GM12878 (cell line): Measurements from ENCODE around the gene ARAP1. TPM values are rescaled to one million over a fixed set of nuclear protein-coding genes. Genes with fewer than 3 reads are reported as not detected.

Source experiments
- ATAC-seq: fragments of 200-7000 bp; cut with Tn5 transposase; 3 replicates; pipeline ENCODE4 v1.9.1; 2020; ENCODE audit warnings: mild to moderate bottlenecking, moderate library complexity
- BruUV-seq: library from RNA; stranded (reverse); fragments of 400-500 nt; replicated peaks from 2 replicates; lab custom pipeline; 2021; lab: Mats Ljungman, UMichigan
- CTCF ChIA-PET: fragments of 300-600 bp; sonication (Branson Sonifier 250); formaldehyde crosslinking; extraction: SDS; loops from one replicate; lab custom pipeline; 2021; ENCODE audit warnings: inconsistent platforms; lab: Yijun Ruan, JAX
- POLR2A ChIA-PET: fragments of 350-600 bp; formaldehyde crosslinking; extraction: SDS; loops from one replicate; lab custom pipeline; 2021; ENCODE audit warnings: inconsistent platforms; lab: Charles Lee
- RAD21 ChIA-PET: fragments of 300-600 bp; sonication (Branson Sonifier 250); formaldehyde crosslinking; loops from one replicate; lab custom pipeline; 2023; ENCODE audit warnings: antibody characterized with exemption; ENCODE audit not compliant: unreplicated experiment; lab: Charles Lee
- SMC1A ChIA-PET: fragments of 300-600 bp; sonication (Branson Sonifier 250); formaldehyde crosslinking; loops from one replicate; lab custom pipeline; 2023; ENCODE audit not compliant: unreplicated experiment, uncharacterized antibody; lab: Charles Lee
- DNase-seq: peaks from one replicate; pipeline ENCODE4 v3.0.0-alpha.2; 2011; ENCODE audit warnings: low read depth, low spot score
- FAIRE-seq: peaks from 3 replicates; lab custom pipeline; 2011; peaks lifted over from hg19 to GRCh38; lab: Jason Lieb, UNC
- H2AFZ ChIP-seq: 2 replicates; pipeline ENCODE4 v1.6.0; 2011; ENCODE audit warnings: low read depth, low read length, control low read depth; ENCODE audit not compliant: control insufficient read depth
- H3K27ac ChIP-seq: 2 replicates; pipeline ENCODE4 v1.5.1; 2011; ENCODE audit warnings: control low read depth; ENCODE audit not compliant: control insufficient read depth, insufficient read depth
- H3K27me3 ChIP-seq, 2 experiments: replicated peaks in 1 of 2; 2 replicates each; pipeline versions ENCODE4 v1.6.0 to v1.6.1; 2011; ENCODE audit warnings: low read length in 1 of 2; ENCODE audit not compliant: control insufficient read depth in 2 of 2, insufficient read depth in 2 of 2
- H3K36me3 ChIP-seq, 2 experiments: 2 replicates each; pipeline ENCODE4 v1.5.1; 2011; ENCODE audit warnings: low read length in 1 of 2; ENCODE audit not compliant: control insufficient read depth in 2 of 2, insufficient read depth in 2 of 2
- H3K4me1 ChIP-seq: 2 replicates; pipeline ENCODE4 v1.6.1; 2011; ENCODE audit warnings: mild to moderate bottlenecking, low read length, moderate library complexity, mixed read lengths; ENCODE audit not compliant: control insufficient read depth, insufficient read depth
- H3K4me2 ChIP-seq: 2 replicates; pipeline ENCODE4 v1.6.0; 2011; ENCODE audit warnings: control low read depth; ENCODE audit not compliant: control insufficient read depth, insufficient read depth
- H3K4me3 ChIP-seq: fragments of 200-600 bp; sonication (generic); 2 replicates; pipeline ENCODE4 v1.5.1; 2016
- H3K79me2 ChIP-seq: 2 replicates; pipeline ENCODE4 v1.6.0; 2011; ENCODE audit warnings: low read length; ENCODE audit not compliant: control insufficient read depth, insufficient read depth
- H3K9ac ChIP-seq: 2 replicates; pipeline ENCODE4 v1.8.0; 2011; ENCODE audit warnings: low read length, control low read depth, mixed read lengths; ENCODE audit not compliant: control insufficient read depth, insufficient read depth
- H3K9me3 ChIP-seq: replicated peaks from 3 replicates; pipeline ENCODE4 v1.5.1; 2011; ENCODE audit warnings: mild to moderate bottlenecking, low read length; ENCODE audit not compliant: control insufficient read depth, insufficient read depth
- H4K20me1 ChIP-seq: 2 replicates; pipeline ENCODE4 v1.6.0; 2011; ENCODE audit not compliant: control insufficient read depth, insufficient read depth
- BCL11A ChIP-seq: IDR thresholded peaks from 2 replicates; pipeline ENCODE4 v1.6.1; 2011; ENCODE audit warnings: low read depth, low read length
- BHLHE40 ChIP-seq, 2 experiments: fragments of 450-650 bp in 1 of 2; IDR thresholded peaks; 2 replicates each; pipeline ENCODE4 v1.6.1; 2011 to 2017; ENCODE audit warnings: low read depth in 2 of 2, borderline replicate concordance in 1 of 2, improper control_type of control experiment in 1 of 2, low read length in 1 of 2, mild to moderate bottlenecking in 1 of 2
- BMI1 ChIP-seq: fragments of 450-650 bp; IDR thresholded peaks from 2 replicates; pipeline ENCODE4 v1.6.1; 2016; ENCODE audit warnings: mild to moderate bottlenecking, moderate library complexity, borderline replicate concordance
- FOXK2 ChIP-seq: fragments of 450-650 bp; IDR thresholded peaks from 2 replicates; pipeline ENCODE4 v1.6.1; 2017; ENCODE audit warnings: mild to moderate bottlenecking, moderate library complexity
- IKZF1 ChIP-seq: fragments of 450-650 bp; conservative IDR thresholded peaks from 2 replicates; pipeline ENCODE4 v1.6.1; 2017; ENCODE audit warnings: antibody characterized with exemption, mild to moderate bottlenecking
- MEF2A ChIP-seq: IDR thresholded peaks from 2 replicates; pipeline ENCODE4 v1.6.1; 2011; ENCODE audit warnings: low read depth, mild to moderate bottlenecking, low read length, moderate library complexity; ENCODE audit not compliant: insufficient read depth
- NFYB ChIP-seq: IDR thresholded peaks from 2 replicates; pipeline ENCODE4 v1.6.1; 2011; ENCODE audit warnings: low read depth, mild to moderate bottlenecking, low read length, improper control_type of control experiment, moderate library complexity; ENCODE audit not compliant: insufficient read depth
- RAD21 ChIP-seq: IDR thresholded peaks from 2 replicates; pipeline ENCODE4 v1.6.1; 2011; ENCODE audit warnings: mild to moderate bottlenecking, low read depth, low read length, moderate library complexity; ENCODE audit not compliant: insufficient read depth
- SIN3A ChIP-seq: IDR thresholded peaks from 2 replicates; pipeline ENCODE4 v1.6.1; 2012; ENCODE audit warnings: low read depth, low read length, improper control_type of control experiment
- ZNF622 ChIP-seq: fragments of 450-650 bp; IDR thresholded peaks from 2 replicates; pipeline ENCODE4 v1.6.1; 2017; ENCODE audit warnings: mild to moderate bottlenecking, inconsistent platforms
- WGBS: methylation state at CpG from one replicate; pipeline ENCODE4 v1.1.6; 2016; ENCODE audit warnings: low lambda C conversion rate; ENCODE audit not compliant: insufficient replicate concordance, insufficient coverage; ENCODE audit errors: missing lambda C conversion rate; 5-methylcytosine and 5-hydroxymethylcytosine counted together
- in situ Hi-C: fragments of 300-500 bp; cut with MboI; formaldehyde crosslinking; loops from 9 replicates; pipeline ENCODE4 v1.14.3; 2018; ENCODE audit warnings: mixed read lengths
- intact Hi-C: fragments of 100-400 bp; cut with micrococcal nuclease; formaldehyde crosslinking; loops from one replicate; pipeline ENCODE4 v1.14.2; 2022; ENCODE audit not compliant: unreplicated experiment
- polyA plus RNA-seq, 11 experiments: library from polyadenylated mRNA; depleted of rRNA in 4 of 11; unstranded in 6 of 11; stranded (reverse) in 5 of 11; fragments of >200 nt; fragmentation: Nextera tagmentation in 4 of 11; fragmentation: Illumina TruSeq in 1 of 11; extraction: Ambion mirVana in 4 of 11; extraction: Trizol in 1 of 11; gene quantifications; 1 replicate in 1 of 11; 2 replicates in 10 of 11; pipeline versions ENCODE4 v1.2.1 to v1.2.3, GENCODE V29; 2011 to 2016; ENCODE audit warnings: inconsistent platforms in 2 of 11, missing spikeins in 2 of 11, low read depth in 1 of 11
- total RNA-seq, 4 experiments: library from RNA; depleted of rRNA in 3 of 4; stranded (reverse); fragments of >200 nt in 3 of 4; fragmentation: Illumina TruSeq in 1 of 4; extraction: Trizol in 1 of 4; gene quantifications; 2 replicates each; pipeline versions ENCODE4 v1.2.1 to v1.2.3, GENCODE V29; 2013 to 2021
- TF ChIP-seq, protein P1 (sequence below): fragments of 450-650 bp; IDR thresholded peaks from 2 replicates; pipeline ENCODE4 v1.6.1; 2017; ENCODE audit warnings: antibody characterized with exemption, mild to moderate bottlenecking, moderate library complexity

The ARAP1 gene
- total and polyA plus RNA-seq, 10 of the 15 experiments (the other 5 are each of a cell fraction or from before 2014, with no cell fraction given) = 0.55 to 102 (median 51.0) TPM

DNA sequence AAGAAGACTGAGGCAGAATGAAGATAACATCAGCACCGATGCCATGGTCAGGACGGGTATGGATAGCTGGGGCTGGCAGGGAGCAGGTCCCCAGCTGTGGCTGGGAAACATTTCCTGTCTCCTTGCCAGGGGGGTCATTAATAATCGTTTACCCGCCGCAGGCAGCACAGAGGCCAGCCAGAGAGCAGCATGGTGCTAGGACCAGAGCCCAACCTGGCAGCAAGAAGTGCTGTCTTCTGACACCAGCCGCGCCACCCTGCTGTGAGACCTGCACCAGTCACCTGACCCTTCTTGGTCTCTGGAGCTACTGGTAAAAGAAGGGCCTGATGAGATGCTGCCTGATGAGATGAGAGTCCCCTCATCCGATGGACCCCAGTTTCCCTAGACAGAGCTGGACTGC lies 114.3 kb downstream of the ARAP1 start:
- H3K27me3 ChIP-seq = peaks cover 6 to 11% of the 10 kb centered on the region in 2 experiments; a peak in 3 of 4 replicates
- H3K4me2 ChIP-seq = no peak overlapping the region
- H3K79me2 ChIP-seq = no peaks in the 10 kb centered on the region
- H4K20me1 ChIP-seq = no peaks in the 10 kb centered on the region
- no peaks in the 10 kb centered on the region for H3K36me3 ChIP-seq
- RAD21 ChIA-PET = interaction anchor here (0.8 to 0.9 kb wide), 2 partner anchors 46 to 52 kb away, joined by 3 to 4 read pairs; no protein-coding TSS in a partner anchor
- SMC1A ChIA-PET = no interaction called here
- CTCF ChIA-PET = interaction anchor here (0.6 to 1.4 kb wide), 6 partner anchors 13 to 194 kb away, joined by 3 to 4 read pairs (median 3); partner anchors contain the start of gene STARD10
- DNase-seq (no peak), FAIRE-seq (no peak), ATAC-seq (no peak)
- POLR2A ChIA-PET = no interaction called here
- no peak overlapping the region for H3K9ac ChIP-seq
- H3K27ac ChIP-seq = no peak overlapping the region
- H3K4me1 ChIP-seq = no peaks in the 10 kb centered on the region
- no peak overlapping the region for H3K4me3 ChIP-seq
- no TSS peak for BruUV-seq
- in situ Hi-C loops (no loop called here), intact Hi-C loops (no loop called here)
- no peaks in the 10 kb centered on the region for H3K9me3 ChIP-seq
- WGBS = 62% methylated on average over 8 of the region's 8 CpGs
- TF ChIP-seq SIN3A = no peak
- no peak overlapping the region for H2AFZ ChIP-seq

DNA sequence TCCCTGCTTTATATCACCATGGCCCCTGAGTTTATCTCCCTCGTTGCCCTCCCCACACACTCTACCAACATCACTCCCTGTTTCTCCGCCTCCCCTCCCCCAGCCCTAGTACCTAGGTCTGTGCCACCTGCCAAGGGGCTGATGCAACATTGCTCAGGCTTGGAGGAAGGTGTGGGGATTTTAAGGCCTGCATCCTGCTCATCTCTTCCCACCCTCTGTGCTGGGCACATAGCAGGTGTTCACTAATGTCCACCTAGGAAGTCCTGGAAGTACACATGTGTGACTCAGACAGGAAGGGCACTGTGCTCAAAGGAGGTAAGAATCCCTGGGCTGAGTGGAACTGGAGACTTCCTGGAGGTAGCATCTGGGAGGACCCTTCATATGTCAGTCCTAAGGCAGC lies 115.0 kb downstream of the ARAP1 start:
- SMC1A ChIA-PET = no interaction called here
- RAD21 ChIA-PET = no interaction called here
- Histone ChIP-seq H3K27me3 (peaks cover 6 to 11% of the 10 kb centered on the region in 2 experiments; a peak in 3 of 4 replicates), H3K9me3 (no peaks in the 10 kb centered on the region), H2AFZ (no peak overlapping the region), H4K20me1 (no peaks in the 10 kb centered on the region), H3K27ac (no peak overlapping the region), H3K9ac (no peak overlapping the region), H3K4me1 (no peaks in the 10 kb centered on the region), H3K79me2 (no peaks in the 10 kb centered on the region), H3K4me2 (no peak overlapping the region), H3K36me3 (no peaks in the 10 kb centered on the region), H3K4me3 (no peak overlapping the region)
- no TSS peak for BruUV-seq
- DNase-seq (no peak), FAIRE-seq (no peak), ATAC-seq (no peak)
- POLR2A ChIA-PET = no interaction called here
- in situ Hi-C loops (no loop called here), intact Hi-C loops (no loop called here)
- CTCF ChIA-PET = interaction anchor here (0.6 to 1.2 kb wide), 2 partner anchors 157 to 195 kb away, joined by 3 read pairs; partner anchors contain the start of gene STARD10
- WGBS = 43% methylated on average over 2 of the region's 2 CpGs
- TF ChIP-seq NFYB = no peak
- TF ChIP-seq RAD21 = no peak
- TF ChIP-seq BMI1 = no peak
- TF ChIP-seq ZNF622 = no peak
- no peak for TF ChIP-seq MEF2A
- no peak for TF ChIP-seq IKZF1
- TF ChIP-seq, protein P1, sequence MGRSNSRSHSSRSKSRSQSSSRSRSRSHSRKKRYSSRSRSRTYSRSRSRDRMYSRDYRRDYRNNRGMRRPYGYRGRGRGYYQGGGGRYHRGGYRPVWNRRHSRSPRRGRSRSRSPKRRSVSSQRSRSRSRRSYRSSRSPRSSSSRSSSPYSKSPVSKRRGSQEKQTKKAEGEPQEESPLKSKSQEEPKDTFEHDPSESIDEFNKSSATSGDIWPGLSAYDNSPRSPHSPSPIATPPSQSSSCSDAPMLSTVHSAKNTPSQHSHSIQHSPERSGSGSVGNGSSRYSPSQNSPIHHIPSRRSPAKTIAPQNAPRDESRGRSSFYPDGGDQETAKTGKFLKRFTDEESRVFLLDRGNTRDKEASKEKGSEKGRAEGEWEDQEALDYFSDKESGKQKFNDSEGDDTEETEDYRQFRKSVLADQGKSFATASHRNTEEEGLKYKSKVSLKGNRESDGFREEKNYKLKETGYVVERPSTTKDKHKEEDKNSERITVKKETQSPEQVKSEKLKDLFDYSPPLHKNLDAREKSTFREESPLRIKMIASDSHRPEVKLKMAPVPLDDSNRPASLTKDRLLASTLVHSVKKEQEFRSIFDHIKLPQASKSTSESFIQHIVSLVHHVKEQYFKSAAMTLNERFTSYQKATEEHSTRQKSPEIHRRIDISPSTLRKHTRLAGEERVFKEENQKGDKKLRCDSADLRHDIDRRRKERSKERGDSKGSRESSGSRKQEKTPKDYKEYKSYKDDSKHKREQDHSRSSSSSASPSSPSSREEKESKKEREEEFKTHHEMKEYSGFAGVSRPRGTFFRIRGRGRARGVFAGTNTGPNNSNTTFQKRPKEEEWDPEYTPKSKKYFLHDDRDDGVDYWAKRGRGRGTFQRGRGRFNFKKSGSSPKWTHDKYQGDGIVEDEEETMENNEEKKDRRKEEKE = no peak
- TF ChIP-seq BHLHE40 (IDR thresholded peaks at IDR 0.05; ENCODE audit: borderline replicate concordance in 1 of 2, low read depth in 2 of 2, low read length in 1 of 2) = no peak
- no peak for TF ChIP-seq FOXK2
- TF ChIP-seq BCL11A = no peak
